H1 (cell line): ENCODE measurements around the gene PCDH8.

Experiments used
- CBX8 ChIP-seq: fragments of 300-800, 300-1000 bp; sonication (generic); IDR thresholded peaks from 2 replicates; pipeline ENCODE4 v1.7.1; 2016; ENCODE audit warnings: low read depth, low read length, borderline replicate concordance
- HDAC6 ChIP-seq: IDR thresholded peaks from one replicate; pipeline ENCODE4 v1.7.1; 2012; ENCODE audit warnings: low read depth, mild to moderate bottlenecking, inconsistent platforms, low read length, moderate library complexity
- NRF1 ChIP-seq: IDR thresholded peaks from 2 replicates; pipeline ENCODE4 v1.6.1; 2011; ENCODE audit warnings: mild to moderate bottlenecking, low read depth, low read length, improper control_type of control experiment
- POLR2A ChIP-seq, 2 experiments: IDR thresholded peaks; 1 replicate in 1 of 2; 2 replicates in 1 of 2; pipeline ENCODE4 v1.6.1; 2011; ENCODE audit warnings: low read depth in 2 of 2, low read length in 2 of 2, mild to moderate bottlenecking in 2 of 2; ENCODE audit errors: control extremely low read depth in 1 of 2
- POLR2AphosphoS5 ChIP-seq: IDR thresholded peaks from 2 replicates; pipeline ENCODE4 v1.6.1; 2011; ENCODE audit warnings: low read depth, low read length
- RAD21 ChIP-seq, 2 experiments: IDR thresholded peaks in 1 of 2; conservative IDR thresholded peaks in 1 of 2; 2 replicates each; pipeline ENCODE4 v1.6.1; 2011; ENCODE audit warnings: low read depth in 2 of 2, low read length in 2 of 2, improper control_type of control experiment in 1 of 2, inconsistent platforms in 1 of 2, mild to moderate bottlenecking in 1 of 2, moderate library complexity in 1 of 2
- RNF2 ChIP-seq: fragments of 200-900, 300-1000 bp; sonication (generic); IDR thresholded peaks from 2 replicates; pipeline ENCODE4 v1.7.1; 2016; ENCODE audit warnings: borderline replicate concordance, low read depth, mild to moderate bottlenecking, antibody characterized with exemption, low read length; ENCODE audit not compliant: poor library complexity, severe bottlenecking; ENCODE audit errors: missing control alignments
- SAP30 ChIP-seq: fragments of 300-600 bp; sonication (generic); IDR thresholded peaks from 2 replicates; pipeline ENCODE4 v1.7.1; 2012; ENCODE audit warnings: low read length, moderate library complexity, mild to moderate bottlenecking, inconsistent platforms; ENCODE audit not compliant: insufficient read depth, insufficient replicate concordance
- SIN3A ChIP-seq, 2 experiments: IDR thresholded peaks in 1 of 2; conservative IDR thresholded peaks in 1 of 2; 2 replicates each; pipeline ENCODE4 v1.6.1; 2011 to 2012; ENCODE audit warnings: low read length in 2 of 2, improper control_type of control experiment in 1 of 2, low read depth in 1 of 2, mild to moderate bottlenecking in 1 of 2
- SIRT6 ChIP-seq: IDR thresholded peaks from one replicate; pipeline ENCODE4 v1.7.1; 2012; ENCODE audit warnings: low read length, inconsistent platforms
- SP1 ChIP-seq: IDR thresholded peaks from 2 replicates; pipeline ENCODE4 v1.6.1; 2011; ENCODE audit warnings: low read depth, low read length
- TAF1 ChIP-seq: IDR thresholded peaks from 2 replicates; pipeline ENCODE4 v1.6.1; 2011; ENCODE audit warnings: mild to moderate bottlenecking, low read depth, low read length
- TF ChIP-seq, protein P1 (sequence below), 3 experiments: IDR thresholded peaks; 1 replicate in 2 of 3; 2 replicates in 1 of 3; pipeline versions ENCODE4 v1.5.1 to v1.6.1; 2011; ENCODE audit warnings: low read length in 3 of 3, mild to moderate bottlenecking in 3 of 3, inconsistent platforms in 2 of 3, low read depth in 1 of 3, moderate library complexity in 1 of 3; ENCODE audit not compliant: insufficient read depth in 1 of 3; ENCODE audit errors: control extremely low read depth in 1 of 3
- TF ChIP-seq, protein P2 (sequence below): IDR thresholded peaks from 2 replicates; pipeline ENCODE4 v1.6.1; 2012; ENCODE audit warnings: low read length, inconsistent platforms

DNA sequence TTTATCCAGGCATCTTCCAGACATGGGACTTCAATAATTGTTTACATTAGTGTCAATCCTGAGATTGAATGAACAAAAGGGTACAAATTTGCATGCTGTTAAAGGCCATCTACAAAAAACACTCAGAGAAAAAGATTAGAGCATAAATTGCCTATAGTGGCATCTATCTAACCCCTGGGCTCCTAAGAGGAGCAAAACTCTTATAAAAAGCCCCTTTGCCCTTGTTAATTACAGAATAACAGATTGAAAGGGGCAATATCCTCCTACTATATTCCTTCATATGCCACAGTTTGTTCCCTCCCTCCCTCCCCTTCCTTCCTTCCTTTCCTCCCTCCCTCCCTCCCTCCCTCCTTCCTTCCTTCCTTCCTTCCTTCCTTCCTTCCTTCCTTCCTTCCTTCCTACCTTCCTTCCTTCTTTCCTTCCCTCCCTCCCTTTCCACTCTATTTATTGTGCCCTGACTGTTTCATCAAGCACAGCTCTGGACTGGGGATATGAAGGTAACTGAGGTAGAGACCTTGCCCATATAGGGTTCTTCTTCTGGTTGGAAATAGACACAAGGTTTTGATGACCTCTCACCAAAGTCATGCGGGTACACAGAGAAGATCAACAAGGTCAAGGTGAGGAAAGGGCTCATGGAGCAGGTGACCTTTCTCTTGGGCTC, 49.5 kb downstream of the PCDH8 start:
- TF ChIP-seq POLR2A (IDR thresholded peaks at IDR 0.05; ENCODE audit: control extremely low read depth in 1 of 2, low read depth in 2 of 2, low read length in 2 of 2) (no peak), CBX8 (no peak), HDAC6 (no peak), RAD21 (IDR thresholded peaks at IDR 0.05 in 1 of 2, conservative IDR thresholded peaks at IDR 0.05 in 1 of 2; ENCODE audit: low read depth in 2 of 2, low read length in 2 of 2) (no peak), POLR2AphosphoS5 (no peak), SIN3A (conservative IDR thresholded peaks at IDR 0.05 in 1 of 2, IDR thresholded peaks at IDR 0.05 in 1 of 2; ENCODE audit: low read depth in 1 of 2, low read length in 2 of 2) (no peak), NRF1 (no peak), SIRT6 (no peak), SAP30 (no peak), SP1 (no peak), RNF2 (no peak), TAF1 (no peak)
- TF ChIP-seq, protein P1, sequence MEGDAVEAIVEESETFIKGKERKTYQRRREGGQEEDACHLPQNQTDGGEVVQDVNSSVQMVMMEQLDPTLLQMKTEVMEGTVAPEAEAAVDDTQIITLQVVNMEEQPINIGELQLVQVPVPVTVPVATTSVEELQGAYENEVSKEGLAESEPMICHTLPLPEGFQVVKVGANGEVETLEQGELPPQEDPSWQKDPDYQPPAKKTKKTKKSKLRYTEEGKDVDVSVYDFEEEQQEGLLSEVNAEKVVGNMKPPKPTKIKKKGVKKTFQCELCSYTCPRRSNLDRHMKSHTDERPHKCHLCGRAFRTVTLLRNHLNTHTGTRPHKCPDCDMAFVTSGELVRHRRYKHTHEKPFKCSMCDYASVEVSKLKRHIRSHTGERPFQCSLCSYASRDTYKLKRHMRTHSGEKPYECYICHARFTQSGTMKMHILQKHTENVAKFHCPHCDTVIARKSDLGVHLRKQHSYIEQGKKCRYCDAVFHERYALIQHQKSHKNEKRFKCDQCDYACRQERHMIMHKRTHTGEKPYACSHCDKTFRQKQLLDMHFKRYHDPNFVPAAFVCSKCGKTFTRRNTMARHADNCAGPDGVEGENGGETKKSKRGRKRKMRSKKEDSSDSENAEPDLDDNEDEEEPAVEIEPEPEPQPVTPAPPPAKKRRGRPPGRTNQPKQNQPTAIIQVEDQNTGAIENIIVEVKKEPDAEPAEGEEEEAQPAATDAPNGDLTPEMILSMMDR (IDR thresholded peaks at IDR 0.05; ENCODE audit: control extremely low read depth in 1 of 3, insufficient read depth in 1 of 3, low read depth in 1 of 3, low read length in 3 of 3), result no peak
- TF ChIP-seq, protein P2, sequence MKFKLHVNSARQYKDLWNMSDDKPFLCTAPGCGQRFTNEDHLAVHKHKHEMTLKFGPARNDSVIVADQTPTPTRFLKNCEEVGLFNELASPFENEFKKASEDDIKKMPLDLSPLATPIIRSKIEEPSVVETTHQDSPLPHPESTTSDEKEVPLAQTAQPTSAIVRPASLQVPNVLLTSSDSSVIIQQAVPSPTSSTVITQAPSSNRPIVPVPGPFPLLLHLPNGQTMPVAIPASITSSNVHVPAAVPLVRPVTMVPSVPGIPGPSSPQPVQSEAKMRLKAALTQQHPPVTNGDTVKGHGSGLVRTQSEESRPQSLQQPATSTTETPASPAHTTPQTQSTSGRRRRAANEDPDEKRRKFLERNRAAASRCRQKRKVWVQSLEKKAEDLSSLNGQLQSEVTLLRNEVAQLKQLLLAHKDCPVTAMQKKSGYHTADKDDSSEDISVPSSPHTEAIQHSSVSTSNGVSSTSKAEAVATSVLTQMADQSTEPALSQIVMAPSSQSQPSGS, result no peak
